C4-2B (cell line): Measurements from ENCODE around the gene GSDME.

Experiments
- CTCF ChIP-seq: fragments of 450-650 bp; conservative IDR thresholded peaks from 2 replicates; pipeline ENCODE4 v1.5.1; 2017; ENCODE audit warnings: mild to moderate bottlenecking
- ZFX ChIP-seq: fragments of 450-650 bp; IDR thresholded peaks from 2 replicates; pipeline ENCODE4 v1.6.1; 2017

DNA sequence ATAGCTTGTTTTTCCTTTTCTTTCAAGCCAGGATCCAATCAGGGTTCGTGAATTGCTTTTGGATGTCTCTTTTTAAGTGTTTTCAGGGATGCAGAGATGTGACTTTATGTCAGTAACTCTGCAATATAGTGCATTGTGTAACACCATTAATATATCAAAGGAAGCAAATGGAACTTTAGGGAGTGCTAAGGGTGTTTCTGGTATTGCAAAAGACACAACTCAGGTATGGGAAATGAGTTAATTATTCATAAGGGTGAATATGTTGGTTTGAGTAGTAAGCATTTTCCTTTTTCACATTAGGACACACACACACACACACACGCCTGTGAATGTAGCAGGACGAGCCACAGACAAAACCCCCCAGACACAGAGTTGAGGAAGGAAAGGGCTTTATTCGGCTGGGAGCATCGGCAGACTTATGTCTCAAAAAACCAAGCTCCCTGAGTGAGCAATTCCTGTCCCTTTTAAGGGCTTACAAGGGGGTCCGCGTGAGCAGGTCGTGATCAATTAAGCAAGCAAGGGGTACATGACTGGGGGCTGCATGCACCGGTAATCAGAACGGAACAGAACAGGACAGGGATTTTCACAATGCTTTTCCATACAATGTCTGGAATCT lies 31.8 kb upstream of the GSDME start:
- TF ChIP-seq CTCF (no peak), ZFX (no peak)
